HG03469 (cell line): ENCODE data around the gene GPR150.
"Not testable (repeated sequence)": the region's sequence is repeated elsewhere in the genome, so short reads cannot be mapped to it uniquely, and the experiment has no call there.

ENCODE experiments used
- ATAC-seq: cut with Tn5 transposase; IDR thresholded peaks from one replicate; pipeline ENCODE4 v1.9.1; 2021; ENCODE audit warnings: mild to moderate bottlenecking, moderate library complexity, moderate number of reproducible peaks; ENCODE audit not compliant: unreplicated experiment

The GPR150 gene

GRCh38 chr5:95621839-95622629 is 2.1 kb downstream of the GPR150 start:
- ATAC-seq: no peak

GRCh38 chr5:95623706-95624105 is 3.8 kb downstream of the GPR150 start:
- ATAC-seq: no peak

- no peak for ATAC-seq
Observed at GRCh38 chr5:95624368-95624767, 4.5 kb downstream of the GPR150 start.

GRCh38 chr5:95626701-95627100 is 6.8 kb downstream of the GPR150 start:
- no peak for ATAC-seq

GRCh38 chr5:95627971-95628810 is 8.3 kb downstream of the GPR150 start:
- ATAC-seq: no peak

GRCh38 chr5:95628933-95629332 is 9.0 kb downstream of the GPR150 start:
- ATAC-seq: no peak

- no peak for ATAC-seq
Observed at GRCh38 chr5:95630394-95630917, 10.6 kb downstream of the GPR150 start.

- ATAC-seq: no peak
Observed at GRCh38 chr5:95631255-95631958, 11.5 kb downstream of the GPR150 start.

- peak; percentile 88 for ATAC-seq
Observed at GRCh38 chr5:95631991-95632675, 12.2 kb downstream of the GPR150 start.

- not testable (repeated sequence) for ATAC-seq
Observed at GRCh38 chr5:95632942-95633341, 13.1 kb downstream of the GPR150 start.

GRCh38 chr5:95633671-95634070 is 13.8 kb downstream of the GPR150 start:
- ATAC-seq: no peak

GRCh38 chr5:95634081-95634480 is 14.2 kb downstream of the GPR150 start:
- no peak for ATAC-seq

- no peak for ATAC-seq
Observed at GRCh38 chr5:95638632-95639031, 18.7 kb downstream of the GPR150 start.

- no peak for ATAC-seq
Observed at GRCh38 chr5:95641741-95642220, 21.9 kb downstream of the GPR150 start.

- ATAC-seq: no peak
Observed at GRCh38 chr5:95643152-95643551, 23.3 kb downstream of the GPR150 start.

GRCh38 chr5:95644351-95645042 is 24.6 kb downstream of the GPR150 start:
- ATAC-seq: no peak

GRCh38 chr5:95646226-95646568 is 26.3 kb downstream of the GPR150 start:
- not testable (repeated sequence) for ATAC-seq

- ATAC-seq: peak; percentile 91
Observed at GRCh38 chr5:95646569-95647431, 26.9 kb downstream of the GPR150 start, which contains the start of gene RFESD. Gene RFESD (plus strand): TSS chr5:95646777. CDS start chr5:95652272, 5,495 bp downstream.
